HL-60 (cell line): ENCODE data around the gene SOX18.

Experiments used
- GABPA ChIP-seq: IDR thresholded peaks from 2 replicates; pipeline ENCODE4 v1.6.1; 2012; ENCODE audit warnings: low read depth
- POLR2AphosphoS5 ChIP-seq: IDR thresholded peaks from 2 replicates; pipeline ENCODE4 v1.6.1; 2012; ENCODE audit warnings: low read depth
- REST ChIP-seq: IDR thresholded peaks from 2 replicates; pipeline ENCODE4 v1.6.1; 2012; ENCODE audit warnings: low read depth; ENCODE audit not compliant: insufficient replicate concordance
- SPI1 ChIP-seq: IDR thresholded peaks from 2 replicates; pipeline ENCODE4 v1.6.1; 2012; ENCODE audit warnings: low read depth, mild to moderate bottlenecking, borderline replicate concordance
- TF ChIP-seq, protein P1 (sequence below): IDR thresholded peaks from one replicate; pipeline ENCODE4 v1.5.1; 2011; ENCODE audit warnings: low read length, control low read depth, inconsistent platforms; ENCODE audit not compliant: insufficient read depth

DNA sequence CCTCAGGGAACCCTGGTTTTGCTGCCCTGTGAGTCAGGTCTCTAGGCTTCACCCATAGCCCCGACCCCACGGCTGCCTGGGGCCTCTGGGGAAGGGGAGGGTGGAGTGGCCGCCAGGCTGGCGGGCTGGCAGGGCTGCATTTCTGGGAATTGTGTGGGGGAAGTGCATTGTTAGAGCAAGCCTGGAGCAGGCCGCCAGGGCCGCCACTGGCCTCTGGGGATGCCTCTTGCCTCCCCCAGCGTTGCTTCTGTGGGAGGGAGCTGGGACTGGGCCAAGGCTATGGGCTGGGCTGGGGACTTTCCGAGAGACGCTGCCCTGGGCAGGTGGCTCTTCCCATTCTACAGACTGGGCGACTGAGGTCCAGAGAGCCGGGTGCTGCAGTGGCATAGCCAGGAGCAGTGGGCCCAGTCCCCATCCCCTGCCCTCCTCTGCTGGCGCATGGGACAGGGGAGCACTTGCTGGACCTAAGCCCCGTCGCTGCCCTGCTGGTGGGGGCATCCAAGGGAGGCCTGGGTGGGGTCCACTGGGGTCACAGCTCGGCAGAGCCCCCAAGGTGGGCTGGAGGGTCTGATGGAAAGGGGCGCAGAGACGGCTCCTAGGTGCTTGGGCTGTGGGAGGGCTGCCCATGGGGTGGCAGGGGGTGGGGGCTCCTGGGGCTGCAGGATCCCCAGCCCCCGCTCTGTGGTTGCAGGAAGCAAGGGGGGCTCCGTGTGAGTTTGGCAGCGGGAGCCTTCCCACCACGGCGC is 6.6 kb upstream of the SOX18 start:
- TF ChIP-seq, protein P1, sequence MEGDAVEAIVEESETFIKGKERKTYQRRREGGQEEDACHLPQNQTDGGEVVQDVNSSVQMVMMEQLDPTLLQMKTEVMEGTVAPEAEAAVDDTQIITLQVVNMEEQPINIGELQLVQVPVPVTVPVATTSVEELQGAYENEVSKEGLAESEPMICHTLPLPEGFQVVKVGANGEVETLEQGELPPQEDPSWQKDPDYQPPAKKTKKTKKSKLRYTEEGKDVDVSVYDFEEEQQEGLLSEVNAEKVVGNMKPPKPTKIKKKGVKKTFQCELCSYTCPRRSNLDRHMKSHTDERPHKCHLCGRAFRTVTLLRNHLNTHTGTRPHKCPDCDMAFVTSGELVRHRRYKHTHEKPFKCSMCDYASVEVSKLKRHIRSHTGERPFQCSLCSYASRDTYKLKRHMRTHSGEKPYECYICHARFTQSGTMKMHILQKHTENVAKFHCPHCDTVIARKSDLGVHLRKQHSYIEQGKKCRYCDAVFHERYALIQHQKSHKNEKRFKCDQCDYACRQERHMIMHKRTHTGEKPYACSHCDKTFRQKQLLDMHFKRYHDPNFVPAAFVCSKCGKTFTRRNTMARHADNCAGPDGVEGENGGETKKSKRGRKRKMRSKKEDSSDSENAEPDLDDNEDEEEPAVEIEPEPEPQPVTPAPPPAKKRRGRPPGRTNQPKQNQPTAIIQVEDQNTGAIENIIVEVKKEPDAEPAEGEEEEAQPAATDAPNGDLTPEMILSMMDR = no peak
- TF ChIP-seq POLR2AphosphoS5 = no peak
- no peak for TF ChIP-seq REST
- TF ChIP-seq SPI1 = no peak
- no peak for TF ChIP-seq GABPA
